ENCODE data around the gene CCDC175. TPM values are rescaled to one million over a fixed set of nuclear protein-coding genes. Genes with fewer than 3 reads are reported as not detected.

Gene CCDC175
- total RNA-seq, 2 experiments from 2014 or later: not detected

- no peak overlapping the region for H3K4me3 Mint-ChIP-seq
- no peaks in the 10 kb centered on the region for H3K36me3 Mint-ChIP-seq
- no peaks in the 10 kb centered on the region for H3K9me3 Mint-ChIP-seq
- peaks cover 17% of the 10 kb centered on the region for H3K27me3 Mint-ChIP-seq
- no peaks in the 10 kb centered on the region for H3K4me1 Mint-ChIP-seq
- H3K27ac Mint-ChIP-seq: no peak overlapping the region
- no peak for DNase-seq
Measured at GRCh38 chr14:59566725-59567124, 9.9 kb downstream of the CCDC175 start.

- H3K27me3 Mint-ChIP-seq: peaks cover 17% of the 10 kb centered on the region
- no peak overlapping the region for H3K27ac Mint-ChIP-seq
- no peak overlapping the region for H3K4me3 Mint-ChIP-seq
- no peak for DNase-seq
- no peaks in the 10 kb centered on the region for H3K9me3 Mint-ChIP-seq
- no peaks in the 10 kb centered on the region for H3K4me1 Mint-ChIP-seq
- H3K36me3 Mint-ChIP-seq: no peaks in the 10 kb centered on the region
Measured at GRCh38 chr14:59566296-59566695, 10.3 kb downstream of the CCDC175 start.

GRCh38 chr14:59565087-59565486 lies 11.5 kb downstream of the CCDC175 start:
- Mint-ChIP-seq H3K36me3 (no peaks in the 10 kb centered on the region), H3K9me3 (no peaks in the 10 kb centered on the region), H3K27ac (no peak overlapping the region), H3K27me3 (peaks cover 14% of the 10 kb centered on the region), H3K4me1 (no peaks in the 10 kb centered on the region), H3K4me3 (no peak overlapping the region)
- no peak for DNase-seq

- H3K27me3 Mint-ChIP-seq: peaks cover 7% of the 10 kb centered on the region
- no peaks in the 10 kb centered on the region for H3K9me3 Mint-ChIP-seq
- no peaks in the 10 kb centered on the region for H3K4me1 Mint-ChIP-seq
- no peak for DNase-seq
- no peaks in the 10 kb centered on the region for H3K36me3 Mint-ChIP-seq
- H3K4me3 Mint-ChIP-seq: no peak overlapping the region
- no peak overlapping the region for H3K27ac Mint-ChIP-seq
Measured at GRCh38 chr14:59564366-59564765, 12.2 kb downstream of the CCDC175 start.

- no peak overlapping the region for H3K4me3 Mint-ChIP-seq
- peaks cover 7% of the 10 kb centered on the region for H3K27me3 Mint-ChIP-seq
- no peaks in the 10 kb centered on the region for H3K36me3 Mint-ChIP-seq
- DNase-seq: no peak
- H3K27ac Mint-ChIP-seq: no peak overlapping the region
- H3K9me3 Mint-ChIP-seq: no peaks in the 10 kb centered on the region
- no peaks in the 10 kb centered on the region for H3K4me1 Mint-ChIP-seq
Measured at GRCh38 chr14:59547310-59547709, 29.3 kb downstream of the CCDC175 start.

- no peak for DNase-seq
- no peak overlapping the region for H3K4me3 Mint-ChIP-seq
- no peak overlapping the region for H3K27ac Mint-ChIP-seq
- H3K4me1 Mint-ChIP-seq: no peaks in the 10 kb centered on the region
- no peaks in the 10 kb centered on the region for H3K36me3 Mint-ChIP-seq
- H3K9me3 Mint-ChIP-seq: no peaks in the 10 kb centered on the region
- H3K27me3 Mint-ChIP-seq: peaks cover 7% of the 10 kb centered on the region
Measured at GRCh38 chr14:59543873-59544272, 32.7 kb downstream of the CCDC175 start.

- Mint-ChIP-seq H3K36me3 (no peaks in the 10 kb centered on the region), H3K27me3 (peaks cover 4% of the 10 kb centered on the region), H3K9me3 (no peaks in the 10 kb centered on the region), H3K4me3 (no peak overlapping the region), H3K4me1 (peaks cover 2% of the 10 kb centered on the region), H3K27ac (no peak overlapping the region)
- no peak for DNase-seq
Measured at GRCh38 chr14:59541731-59542130, 34.9 kb downstream of the CCDC175 start.

GRCh38 chr14:59540852-59541251 lies 35.8 kb downstream of the CCDC175 start:
- no peaks in the 10 kb centered on the region for H3K36me3 Mint-ChIP-seq
- H3K27ac Mint-ChIP-seq: no peak overlapping the region
- H3K27me3 Mint-ChIP-seq: peaks cover 4% of the 10 kb centered on the region
- no peak for DNase-seq
- H3K4me3 Mint-ChIP-seq: no peak overlapping the region
- no peaks in the 10 kb centered on the region for H3K9me3 Mint-ChIP-seq
- peaks cover 2% of the 10 kb centered on the region for H3K4me1 Mint-ChIP-seq

- no peak for DNase-seq
- no peak overlapping the region for H3K27ac Mint-ChIP-seq
- peaks cover 4% of the 10 kb centered on the region for H3K27me3 Mint-ChIP-seq
- H3K4me3 Mint-ChIP-seq: no peak overlapping the region
- H3K36me3 Mint-ChIP-seq: no peaks in the 10 kb centered on the region
- H3K9me3 Mint-ChIP-seq: no peaks in the 10 kb centered on the region
- peaks cover 2% of the 10 kb centered on the region for H3K4me1 Mint-ChIP-seq
Measured at GRCh38 chr14:59538936-59539335, 37.7 kb downstream of the CCDC175 start.

- Mint-ChIP-seq H3K4me1 (peaks cover 2% of the 10 kb centered on the region), H3K27ac (no peak overlapping the region), H3K36me3 (no peaks in the 10 kb centered on the region)
Measured at GRCh38 chr14:59537476-59537875, 39.1 kb downstream of the CCDC175 start.

GRCh38 chr14:59534361-59534987 lies 42.1 kb downstream of the CCDC175 start:
- no peak overlapping the region for H3K4me3 Mint-ChIP-seq
- H3K4me1 Mint-ChIP-seq: peaks cover 2% of the 10 kb centered on the region
- DNase-seq: no peak
- H3K27me3 Mint-ChIP-seq: peaks cover 24% of the 10 kb centered on the region
- no peak overlapping the region for H3K27ac Mint-ChIP-seq
- H3K36me3 Mint-ChIP-seq: no peaks in the 10 kb centered on the region
- no peaks in the 10 kb centered on the region for H3K9me3 Mint-ChIP-seq

More at GRCh38 chr14:59537476-59537875, 39.1 kb downstream of the CCDC175 start:
- no peak for DNase-seq
- H3K27me3 Mint-ChIP-seq: peaks cover 4% of the 10 kb centered on the region
- H3K9me3 Mint-ChIP-seq: no peaks in the 10 kb centered on the region
- H3K4me3 Mint-ChIP-seq: no peak overlapping the region

- DNase-seq: no peak
- Mint-ChIP-seq H3K27me3 (peaks cover 24% of the 10 kb centered on the region), H3K36me3 (no peaks in the 10 kb centered on the region), H3K4me3 (no peak overlapping the region), H3K4me1 (no peaks in the 10 kb centered on the region), H3K27ac (no peak overlapping the region), H3K9me3 (peaks cover 4% of the 10 kb centered on the region)
Measured at GRCh38 chr14:59532419-59532818, 44.2 kb downstream of the CCDC175 start.

- DNase-seq: no peak
- Mint-ChIP-seq H3K4me3 (no peak overlapping the region), H3K4me1 (no peaks in the 10 kb centered on the region), H3K27me3 (peaks cover 24% of the 10 kb centered on the region), H3K27ac (no peak overlapping the region), H3K36me3 (no peaks in the 10 kb centered on the region), H3K9me3 (peaks cover 4% of the 10 kb centered on the region)
Measured at GRCh38 chr14:59530349-59530748, 46.3 kb downstream of the CCDC175 start.

- H3K4me3 Mint-ChIP-seq: no peak overlapping the region
- H3K27me3 Mint-ChIP-seq: peaks cover 24% of the 10 kb centered on the region
- peaks cover 4% of the 10 kb centered on the region for H3K9me3 Mint-ChIP-seq
- H3K27ac Mint-ChIP-seq: no peak overlapping the region
- H3K4me1 Mint-ChIP-seq: no peaks in the 10 kb centered on the region
- no peaks in the 10 kb centered on the region for H3K36me3 Mint-ChIP-seq
- no peak for DNase-seq
Measured at GRCh38 chr14:59529189-59529588, 47.4 kb downstream of the CCDC175 start.

GRCh38 chr14:59520224-59520623 lies 56.4 kb downstream of the CCDC175 start:
- no peaks in the 10 kb centered on the region for H3K36me3 Mint-ChIP-seq
- no peak for DNase-seq
- H3K4me1 Mint-ChIP-seq: no peaks in the 10 kb centered on the region
- peaks cover 9% of the 10 kb centered on the region for H3K27me3 Mint-ChIP-seq
- H3K9me3 Mint-ChIP-seq: no peaks in the 10 kb centered on the region
- no peak overlapping the region for H3K27ac Mint-ChIP-seq
- H3K4me3 Mint-ChIP-seq: no peak overlapping the region

GRCh38 chr14:59511916-59512575 lies 64.6 kb downstream of the CCDC175 start:
- no peaks in the 10 kb centered on the region for H3K36me3 Mint-ChIP-seq
- H3K4me3 Mint-ChIP-seq: no peak overlapping the region
- no peaks in the 10 kb centered on the region for H3K9me3 Mint-ChIP-seq
- H3K4me1 Mint-ChIP-seq: no peaks in the 10 kb centered on the region
- H3K27me3 Mint-ChIP-seq: peaks cover 30% of the 10 kb centered on the region
- H3K27ac Mint-ChIP-seq: no peak overlapping the region
- peak; percentile 14 for DNase-seq

All from activated naive CD8-positive, alpha-beta T cell treated with anti-CD3 and anti-CD28 coated beads for 36 hours (primary cell).